ENCODE results near the gene GGCX. TPM values are rescaled to one million over a fixed set of nuclear protein-coding genes. Genes with fewer than 3 reads are reported as not detected.

Gene GGCX
- total RNA-seq, 2 donors from 2014 or later: 28.4 to 38.4 TPM

- Histone ChIP-seq H3K9me3 (no peaks in the 10 kb centered on the region), H3K4me1 (ENCODE audit: control insufficient read depth in 1 of 2, low read depth in 2 of 2) (peaks cover 63 to 90% of the 10 kb centered on the region in 2 donors), H3K4me3 (no peak overlapping the region), H3K27me3 (replicated peaks; ENCODE audit: insufficient read depth) (no peaks in the 10 kb centered on the region), H3K36me3 (no peaks in the 10 kb centered on the region), H3K27ac (peak overlapping the region; percentile 80 to 90)
- ATAC-seq (ENCODE audit: insufficient number of reproducible peaks, low FRiP score, low read depth) (no peak), DNase-seq (ENCODE audit: low spot score) (no peak)
- TF ChIP-seq CTCF (IDR thresholded peaks at IDR 0.05): no peak
Observed at GRCh38 chr2:85588236-85588635, 26.9 kb upstream of the GGCX start.

- no peaks in the 10 kb centered on the region for H3K36me3 ChIP-seq
- H3K4me3 ChIP-seq: peak overlapping the region; percentile 78
- ATAC-seq (ENCODE audit: insufficient number of reproducible peaks, low FRiP score, low read depth) (no peak), DNase-seq (ENCODE audit: low spot score) (no peak)
- no peaks in the 10 kb centered on the region for H3K27me3 ChIP-seq (replicated peaks; ENCODE audit: insufficient read depth)
- peak overlapping the region; percentile 92 to 96 for H3K27ac ChIP-seq
- H3K4me1 ChIP-seq (ENCODE audit: control insufficient read depth in 1 of 2, low read depth in 2 of 2): peaks cover 54 to 70% of the 10 kb centered on the region in 2 donors
- H3K9me3 ChIP-seq: no peaks in the 10 kb centered on the region
- no peak for TF ChIP-seq CTCF (IDR thresholded peaks at IDR 0.05)
Observed at GRCh38 chr2:85585781-85586105, 24.4 kb upstream of the GGCX start.

GRCh38 chr2:85584857-85585780, 23.8 kb upstream of the GGCX start:
- DNase-seq (ENCODE audit: low spot score): no peak
- peaks cover 48 to 67% of the 10 kb centered on the region in 2 donors for H3K4me1 ChIP-seq (ENCODE audit: control insufficient read depth in 1 of 2, low read depth in 2 of 2)

GRCh38 chr2:85584354-85584856, 23.1 kb upstream of the GGCX start, which contains the start of gene VAMP5:
VAMP5 (plus strand) TSS chr2:85584431; CDS start chr2:85584491, 60 bp downstream.
- DNase-seq (ENCODE audit: low spot score) (no peak), ATAC-seq (ENCODE audit: insufficient number of reproducible peaks, low FRiP score, low read depth) (peak; percentile 15)
- no peak for TF ChIP-seq CTCF (IDR thresholded peaks at IDR 0.05)
- H3K27me3 ChIP-seq (replicated peaks; ENCODE audit: insufficient read depth): no peaks in the 10 kb centered on the region
- peak within 1 kb of the TSS; percentile 78 for H3K4me3 ChIP-seq
- peaks cover 41 to 67% of the 10 kb centered on the region in 2 donors for H3K4me1 ChIP-seq (ENCODE audit: control insufficient read depth in 1 of 2, low read depth in 2 of 2)
- peak within 1 kb of the TSS; percentile 92 to 96 for H3K27ac ChIP-seq
- no peaks in the 10 kb centered on the region for H3K9me3 ChIP-seq
- no peaks in the 10 kb centered on the region for H3K36me3 ChIP-seq

More at GRCh38 chr2:85584857-85585780, 23.8 kb upstream of the GGCX start:
- H3K27ac ChIP-seq: peak overlapping the region; percentile 92 to 96
- ATAC-seq (ENCODE audit: insufficient number of reproducible peaks, low FRiP score, low read depth): peak; percentile 73
- TF ChIP-seq CTCF (IDR thresholded peaks at IDR 0.05): no peak
- no peaks in the 10 kb centered on the region for H3K9me3 ChIP-seq
- H3K4me3 ChIP-seq: peak overlapping the region; percentile 78
- H3K36me3 ChIP-seq: no peaks in the 10 kb centered on the region
- no peaks in the 10 kb centered on the region for H3K27me3 ChIP-seq (replicated peaks; ENCODE audit: insufficient read depth)

GRCh38 chr2:85583667-85584353, 22.5 kb upstream of the GGCX start:
- no peak for TF ChIP-seq CTCF (IDR thresholded peaks at IDR 0.05)
- Histone ChIP-seq H3K36me3 (no peaks in the 10 kb centered on the region), H3K27ac (peak overlapping the region; percentile 92 to 96), H3K4me1 (ENCODE audit: control insufficient read depth in 1 of 2, low read depth in 2 of 2) (peaks cover 35 to 67% of the 10 kb centered on the region in 2 donors), H3K9me3 (no peaks in the 10 kb centered on the region), H3K27me3 (replicated peaks; ENCODE audit: insufficient read depth) (no peaks in the 10 kb centered on the region), H3K4me3 (peak overlapping the region; percentile 78)
- ATAC-seq (ENCODE audit: insufficient number of reproducible peaks, low FRiP score, low read depth) (no peak), DNase-seq (ENCODE audit: low spot score) (no peak)
